ENCODE data around the gene LIMS4. TPM values are rescaled to one million over a fixed set of nuclear protein-coding genes. Genes with fewer than 3 reads are reported as not detected.

LIMS4 gene
- total and polyA plus RNA-seq, 4 donors: 0.89 to 2.6 (median 1.1) TPM

Small RNA genes lying within 50 kb of the gene (small RNA-seq; reads per million reads assigned to genes)
- gene AC108938.1 (ENCODE audit: low replicate concordance): not detected

Other genes starting within 250 kb of the LIMS4 start
- 100 to 1,000 TPM in 1 of 2 donors, 10 to 100 TPM in 1; 36.2 to 121 TPM for gene RGPD6, start 104.4 kb upstream of the LIMS4 start, total RNA-seq
- 10 to 100 TPM; 34.6 to 42.0 TPM for gene RGPD6, start 104.4 kb upstream of the LIMS4 start, polyA plus RNA-seq (ENCODE audit: insufficient read length in 2 of 2)
- gene BUB1, start 205.2 kb upstream of the LIMS4 start, total RNA-seq: 10 to 100 TPM; 14.4 to 15.6 TPM
- 10 to 100 TPM; 12.0 to 13.2 TPM for gene BUB1, start 205.2 kb upstream of the LIMS4 start, polyA plus RNA-seq (ENCODE audit: insufficient read length in 2 of 2)